ENCODE results near the gene HECTD2.
"Not testable (repeated sequence)": the region's sequence is repeated elsewhere in the genome, so short reads cannot be mapped to it uniquely, and the experiment has no call there.

The HECTD2 gene

GRCh38 chr10:91536733-91537132, 126.6 kb downstream of the HECTD2 start:
- no peak for DNase-seq (ENCODE audit: low read depth, low spot score)

- DNase-seq (ENCODE audit: low read depth, low spot score) = no peak
These were observed 127.7 kb downstream of the HECTD2 start for GRCh38 chr10:91537614-91538383.

- no peak for DNase-seq (ENCODE audit: low read depth, low spot score)
These were observed 129.8 kb downstream of the HECTD2 start for GRCh38 chr10:91539930-91540329.

GRCh38 chr10:91540733-91541132, 130.6 kb downstream of the HECTD2 start:
- no peak for DNase-seq (ENCODE audit: low read depth, low spot score)

- no peak for DNase-seq (ENCODE audit: low read depth, low spot score)
These were observed 131.3 kb downstream of the HECTD2 start for GRCh38 chr10:91541481-91541880.

- DNase-seq (ENCODE audit: low read depth, low spot score) = no peak
These were observed 135.2 kb downstream of the HECTD2 start for GRCh38 chr10:91545384-91545783.

- DNase-seq (ENCODE audit: low read depth, low spot score) = no peak
These were observed 135.7 kb downstream of the HECTD2 start for GRCh38 chr10:91545838-91546237.

GRCh38 chr10:91549262-91549661, 139.1 kb downstream of the HECTD2 start:
- no peak for DNase-seq (ENCODE audit: low read depth, low spot score)

- no peak for DNase-seq (ENCODE audit: low read depth, low spot score)
These were observed 139.9 kb downstream of the HECTD2 start for GRCh38 chr10:91550021-91550420.

GRCh38 chr10:91551856-91552255, 141.7 kb downstream of the HECTD2 start:
- peak; percentile 81 for DNase-seq (ENCODE audit: low read depth, low spot score)

GRCh38 chr10:91552274-91553095, 142.3 kb downstream of the HECTD2 start:
- no peak for DNase-seq (ENCODE audit: low read depth, low spot score)

- no peak for DNase-seq (ENCODE audit: low read depth, low spot score)
These were observed 145.3 kb downstream of the HECTD2 start for GRCh38 chr10:91555455-91555854.

- no peak for DNase-seq (ENCODE audit: low read depth, low spot score)
These were observed 146.8 kb downstream of the HECTD2 start for GRCh38 chr10:91556691-91557566.

- DNase-seq (ENCODE audit: low read depth, low spot score) = no peak
These were observed 147.5 kb downstream of the HECTD2 start for GRCh38 chr10:91557651-91558111.

GRCh38 chr10:91558473-91558872, 148.3 kb downstream of the HECTD2 start:
- no peak for DNase-seq (ENCODE audit: low read depth, low spot score)

- DNase-seq (ENCODE audit: low read depth, low spot score) = no peak
These were observed 149.0 kb downstream of the HECTD2 start for GRCh38 chr10:91559169-91559568.

GRCh38 chr10:91559750-91560149, 149.6 kb downstream of the HECTD2 start:
- no peak for DNase-seq (ENCODE audit: low read depth, low spot score)

GRCh38 chr10:91560827-91561226, 150.7 kb downstream of the HECTD2 start:
- DNase-seq (ENCODE audit: low read depth, low spot score) = not testable (repeated sequence)

GRCh38 chr10:91562839-91563581, 152.9 kb downstream of the HECTD2 start:
- no peak for DNase-seq (ENCODE audit: low read depth, low spot score)

- no peak for DNase-seq (ENCODE audit: low read depth, low spot score)
These were observed 153.9 kb downstream of the HECTD2 start for GRCh38 chr10:91564026-91564425.

Data from ELF-1 (cell line).